ENCODE data around the gene PDLIM3. TPM values are rescaled to one million over a fixed set of nuclear protein-coding genes. Genes with fewer than 3 reads are reported as not detected.

The PDLIM3 gene
- total and polyA plus RNA-seq, 2 donors (not counting 1 experiment from before 2014, with no cell fraction given): 0.15 TPM; not detected in 1

DNA sequence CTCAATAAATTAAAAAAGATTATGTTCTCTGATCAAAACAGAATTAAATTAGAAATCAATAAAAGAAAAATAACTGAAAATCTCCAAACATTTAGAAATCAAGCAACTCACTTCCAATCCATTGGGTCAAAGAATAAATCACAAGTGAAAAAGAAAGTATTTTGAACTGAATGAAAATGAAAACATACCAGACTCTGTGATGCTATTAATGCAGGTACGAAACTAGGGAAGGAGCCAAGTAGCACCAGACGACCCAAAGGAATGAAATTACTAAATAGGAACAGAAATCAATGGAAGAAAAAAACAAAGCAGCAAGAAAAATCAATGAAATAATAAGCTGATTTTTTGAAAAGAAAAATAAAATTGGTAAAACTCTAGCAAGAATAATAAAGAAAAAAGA lies 79.2 kb downstream of the PDLIM3 start:
- ChIA-PET CTCF (no interaction called here), POLR2A (no interaction called here)
- Histone ChIP-seq H3K4me2 (replicated peaks; ENCODE audit: low read depth, low read length, poor library complexity, severe bottlenecking) (no peak overlapping the region), H3K4me1 (ENCODE audit: control insufficient read depth in 2 of 2, insufficient read depth in 2 of 2, low read length in 2 of 2) (no peaks in the 10 kb centered on the region), H3K36me3 (replicated peaks in 1 of 2; ENCODE audit: control extremely low read depth in 1 of 2, control insufficient read depth in 1 of 2, extremely low read depth in 1 of 2, insufficient read depth in 2 of 2, low read length in 1 of 2) (no peaks in the 10 kb centered on the region), H3K27me3 (replicated peaks in 1 of 4; ENCODE audit: control extremely low read depth in 1 of 4, control insufficient read depth in 3 of 4, insufficient read depth in 4 of 4, low read length in 3 of 4) (peaks cover 0 to 9% (median 1%) of the 10 kb centered on the region in 4 experiments), H3K9ac (ENCODE audit: low read length) (no peak overlapping the region), H3K79me2 (ENCODE audit: control insufficient read depth, insufficient read depth, low read length) (no peaks in the 10 kb centered on the region), H4K20me1 (ENCODE audit: control insufficient read depth, insufficient read depth, low read length, poor library complexity, severe bottlenecking) (no peaks in the 10 kb centered on the region), H2AFZ (ENCODE audit: insufficient read depth, low read depth, low read length, poor library complexity, severe bottlenecking) (no peak overlapping the region), H3K27ac (ENCODE audit: low read length in 2 of 2) (no peak overlapping the region), H3K4me3 (ENCODE audit: control extremely low read depth in 1 of 5, extremely low read depth in 1 of 5, insufficient read depth in 1 of 5, low read depth in 2 of 5, low read length in 4 of 5) (no peak overlapping the region), H3K9me3 (ENCODE audit: control extremely low read depth in 1 of 3, control insufficient read depth in 2 of 3, insufficient read depth in 1 of 3, low read length in 2 of 3) (no peaks in the 10 kb centered on the region)
- Mint-ChIP-seq H3K27ac (no peak overlapping the region), H3K4me1 (no peaks in the 10 kb centered on the region), H3K9me3 (ENCODE audit: insufficient read depth) (no peaks in the 10 kb centered on the region), H3K4me3 (no peak overlapping the region), H3K27me3 (peaks cover 24% of the 10 kb centered on the region)
- intact Hi-C loops (cut with micrococcal nuclease): loop anchor here (2.0 kb wide), 1 partner anchor 17 kb away; no protein-coding TSS in a partner anchor
- no peak for DNase-seq
- ATAC-seq (ENCODE audit: low read depth): no peak
- no CpG with 5 or more reads among the region's 2 CpGs for whole genome bisulfite sequencing (ENCODE audit: insufficient coverage)
- no peak for TF ChIP-seq EZH2 (IDR thresholded peaks at IDR 0.05; ENCODE audit: borderline replicate concordance, insufficient read depth, low read depth, low read length, poor library complexity, severe bottlenecking)
- TF ChIP-seq, protein P1, sequence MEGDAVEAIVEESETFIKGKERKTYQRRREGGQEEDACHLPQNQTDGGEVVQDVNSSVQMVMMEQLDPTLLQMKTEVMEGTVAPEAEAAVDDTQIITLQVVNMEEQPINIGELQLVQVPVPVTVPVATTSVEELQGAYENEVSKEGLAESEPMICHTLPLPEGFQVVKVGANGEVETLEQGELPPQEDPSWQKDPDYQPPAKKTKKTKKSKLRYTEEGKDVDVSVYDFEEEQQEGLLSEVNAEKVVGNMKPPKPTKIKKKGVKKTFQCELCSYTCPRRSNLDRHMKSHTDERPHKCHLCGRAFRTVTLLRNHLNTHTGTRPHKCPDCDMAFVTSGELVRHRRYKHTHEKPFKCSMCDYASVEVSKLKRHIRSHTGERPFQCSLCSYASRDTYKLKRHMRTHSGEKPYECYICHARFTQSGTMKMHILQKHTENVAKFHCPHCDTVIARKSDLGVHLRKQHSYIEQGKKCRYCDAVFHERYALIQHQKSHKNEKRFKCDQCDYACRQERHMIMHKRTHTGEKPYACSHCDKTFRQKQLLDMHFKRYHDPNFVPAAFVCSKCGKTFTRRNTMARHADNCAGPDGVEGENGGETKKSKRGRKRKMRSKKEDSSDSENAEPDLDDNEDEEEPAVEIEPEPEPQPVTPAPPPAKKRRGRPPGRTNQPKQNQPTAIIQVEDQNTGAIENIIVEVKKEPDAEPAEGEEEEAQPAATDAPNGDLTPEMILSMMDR (IDR thresholded peaks at IDR 0.05): no peak

Other genes with a start within 250 kb of the PDLIM3 start
- 1.6 and 1.7 TPM in 2 replicates for gene LRP2BP, start 139.6 kb downstream of the PDLIM3 start, total RNA-seq
- gene LRP2BP, start 139.6 kb downstream of the PDLIM3 start, polyA plus RNA-seq: 0.15 and 0.32 TPM in 2 replicates
- gene ANKRD37, start 138.7 kb downstream of the PDLIM3 start, total RNA-seq: 22.8 and 29.6 TPM in 2 replicates
- 30.6 and 64.9 TPM in 2 replicates for gene ANKRD37, start 138.7 kb downstream of the PDLIM3 start, polyA plus RNA-seq
- gene UFSP2, start 109.5 kb downstream of the PDLIM3 start, total RNA-seq: 20.6 and 24.4 TPM in 2 replicates
- gene UFSP2, start 109.5 kb downstream of the PDLIM3 start, polyA plus RNA-seq: 9.5 and 12.2 TPM in 2 replicates
- 1.6 and 2.3 TPM in 2 replicates for gene CCDC110, start 63.8 kb downstream of the PDLIM3 start, total RNA-seq
- 0.04 TPM in 1 of 2 replicates, not detected in the other for gene CCDC110, start 63.8 kb downstream of the PDLIM3 start, polyA plus RNA-seq